ENCODE measurements around the gene FLRT3.

FLRT3 gene

DNA sequence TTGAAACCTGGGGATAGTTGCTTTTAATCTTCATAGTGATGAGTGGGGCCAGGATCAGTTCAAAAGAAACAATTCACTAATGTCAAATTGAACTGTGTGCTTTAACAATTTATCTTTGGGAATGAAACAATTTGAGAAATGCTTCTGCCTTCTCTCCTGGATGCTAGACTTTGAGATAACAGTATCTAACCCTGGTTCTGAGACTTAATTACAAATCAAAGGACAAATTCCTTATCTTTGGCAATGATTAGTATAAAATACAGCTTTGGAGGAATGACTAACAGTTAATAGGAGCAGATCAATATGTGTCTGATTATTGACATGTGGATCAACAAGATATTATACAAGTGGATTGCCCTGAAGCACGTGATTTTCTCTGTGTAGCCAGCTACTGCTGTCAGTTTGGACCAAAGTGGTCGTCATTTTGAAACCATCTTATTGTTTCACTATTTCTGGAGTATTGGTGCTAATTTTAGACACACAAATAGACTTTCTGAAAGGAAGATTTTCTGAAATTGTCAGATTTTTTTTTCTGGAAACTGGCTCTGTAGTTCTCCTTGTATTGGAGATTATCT, 6.2 kb upstream of the FLRT3 start:
- TF ChIP-seq, protein P1, sequence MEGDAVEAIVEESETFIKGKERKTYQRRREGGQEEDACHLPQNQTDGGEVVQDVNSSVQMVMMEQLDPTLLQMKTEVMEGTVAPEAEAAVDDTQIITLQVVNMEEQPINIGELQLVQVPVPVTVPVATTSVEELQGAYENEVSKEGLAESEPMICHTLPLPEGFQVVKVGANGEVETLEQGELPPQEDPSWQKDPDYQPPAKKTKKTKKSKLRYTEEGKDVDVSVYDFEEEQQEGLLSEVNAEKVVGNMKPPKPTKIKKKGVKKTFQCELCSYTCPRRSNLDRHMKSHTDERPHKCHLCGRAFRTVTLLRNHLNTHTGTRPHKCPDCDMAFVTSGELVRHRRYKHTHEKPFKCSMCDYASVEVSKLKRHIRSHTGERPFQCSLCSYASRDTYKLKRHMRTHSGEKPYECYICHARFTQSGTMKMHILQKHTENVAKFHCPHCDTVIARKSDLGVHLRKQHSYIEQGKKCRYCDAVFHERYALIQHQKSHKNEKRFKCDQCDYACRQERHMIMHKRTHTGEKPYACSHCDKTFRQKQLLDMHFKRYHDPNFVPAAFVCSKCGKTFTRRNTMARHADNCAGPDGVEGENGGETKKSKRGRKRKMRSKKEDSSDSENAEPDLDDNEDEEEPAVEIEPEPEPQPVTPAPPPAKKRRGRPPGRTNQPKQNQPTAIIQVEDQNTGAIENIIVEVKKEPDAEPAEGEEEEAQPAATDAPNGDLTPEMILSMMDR (conservative IDR thresholded peaks at IDR 0.05; ENCODE audit: low read length) = no peak
- no peak overlapping the region for H3K4me3 ChIP-seq (ENCODE audit: low read length)
- no peak for DNase-seq (ENCODE audit: low read depth)

DNA sequence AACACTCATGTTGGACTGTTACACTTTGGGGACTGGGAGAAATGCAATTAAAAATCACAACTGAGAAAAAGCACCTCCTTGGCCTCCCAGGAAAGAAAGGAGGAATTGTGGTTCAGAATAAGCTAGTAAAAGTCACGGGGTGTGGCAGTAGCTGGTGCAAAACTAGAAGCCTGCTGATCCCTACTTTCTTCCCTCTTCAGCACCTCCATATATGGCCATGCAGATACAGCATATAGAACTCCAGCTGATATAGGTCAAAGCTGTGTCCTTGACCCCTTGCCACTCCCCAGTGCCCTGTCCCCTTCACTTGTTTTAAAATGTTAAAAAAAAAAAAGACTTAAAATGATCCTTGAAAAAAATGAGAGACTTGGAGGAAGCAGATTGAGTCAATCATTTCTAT, 5.5 kb upstream of the FLRT3 start:
- no peak overlapping the region for H3K4me3 ChIP-seq (ENCODE audit: low read length)
- TF ChIP-seq, protein P1 (conservative IDR thresholded peaks at IDR 0.05; ENCODE audit: low read length) = no peak
- DNase-seq (ENCODE audit: low read depth) = no peak

DNA sequence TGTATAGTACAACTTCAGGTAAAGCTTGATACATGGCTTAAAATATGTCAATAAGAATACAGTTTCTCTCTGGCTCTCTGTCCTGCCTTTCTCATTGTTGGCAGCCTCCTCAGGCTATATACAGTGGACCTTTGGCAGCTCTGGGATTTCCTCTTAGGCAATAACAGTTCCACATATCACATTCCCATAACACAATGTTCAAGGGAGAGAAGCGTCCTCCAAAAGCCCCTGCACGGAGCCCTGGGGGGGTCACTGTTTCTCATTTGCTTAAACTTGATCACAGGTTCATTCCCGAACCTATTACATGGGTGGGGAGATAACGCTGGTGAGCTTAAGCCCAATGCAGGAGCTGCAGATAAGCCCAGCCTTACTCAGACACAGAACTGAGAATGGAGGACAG, 4.4 kb upstream of the FLRT3 start:
- DNase-seq (ENCODE audit: low read depth) = no peak
- H3K4me3 ChIP-seq (ENCODE audit: low read length) = no peak overlapping the region
- TF ChIP-seq, protein P1 (conservative IDR thresholded peaks at IDR 0.05; ENCODE audit: low read length) = no peak

DNA sequence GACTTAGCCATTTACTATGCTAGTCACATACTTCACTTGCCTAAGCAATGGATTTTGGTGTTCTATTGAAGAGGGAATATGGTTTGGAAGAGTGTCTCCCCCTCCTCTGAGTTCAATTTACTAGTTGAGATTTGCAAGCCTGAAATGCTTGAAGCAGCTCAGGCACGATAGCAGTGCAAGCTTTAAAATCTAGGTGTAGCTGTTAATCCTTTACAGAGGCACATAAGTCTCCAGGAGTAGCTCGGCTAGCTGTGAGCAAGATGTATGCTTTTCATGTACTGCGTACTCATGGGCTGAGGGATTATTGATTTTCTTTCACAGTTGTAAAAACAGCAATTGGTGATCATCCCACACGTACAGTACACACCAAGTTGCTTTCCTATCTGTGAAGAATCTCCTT, 726 bp downstream of the FLRT3 start:
- no peak for DNase-seq (ENCODE audit: low read depth)
- TF ChIP-seq, protein P1 (conservative IDR thresholded peaks at IDR 0.05; ENCODE audit: low read length) = no peak
- peak overlapping the region; percentile 70 for H3K4me3 ChIP-seq (ENCODE audit: low read length)

DNA sequence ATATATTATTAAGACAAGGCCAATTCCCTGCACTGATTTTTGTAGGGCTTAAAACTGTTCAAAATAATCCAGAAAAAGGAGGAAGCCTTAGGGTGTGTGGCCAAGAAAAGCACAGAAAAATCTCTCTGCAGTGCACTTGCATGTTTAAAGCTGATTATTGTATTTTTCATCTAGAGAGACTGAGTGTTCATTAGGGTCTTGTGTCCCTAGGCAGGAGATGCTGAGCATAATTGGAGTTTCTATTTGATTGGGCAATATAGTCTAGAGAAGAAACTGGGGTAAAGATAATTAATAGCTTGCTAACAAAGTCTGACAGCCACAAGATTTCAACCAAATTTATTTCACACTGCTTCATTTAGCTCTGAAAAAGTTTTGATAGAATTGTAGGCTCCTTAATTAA, 2.4 kb downstream of the FLRT3 start:
- H3K4me3 ChIP-seq (ENCODE audit: low read length) = no peak overlapping the region

DNA sequence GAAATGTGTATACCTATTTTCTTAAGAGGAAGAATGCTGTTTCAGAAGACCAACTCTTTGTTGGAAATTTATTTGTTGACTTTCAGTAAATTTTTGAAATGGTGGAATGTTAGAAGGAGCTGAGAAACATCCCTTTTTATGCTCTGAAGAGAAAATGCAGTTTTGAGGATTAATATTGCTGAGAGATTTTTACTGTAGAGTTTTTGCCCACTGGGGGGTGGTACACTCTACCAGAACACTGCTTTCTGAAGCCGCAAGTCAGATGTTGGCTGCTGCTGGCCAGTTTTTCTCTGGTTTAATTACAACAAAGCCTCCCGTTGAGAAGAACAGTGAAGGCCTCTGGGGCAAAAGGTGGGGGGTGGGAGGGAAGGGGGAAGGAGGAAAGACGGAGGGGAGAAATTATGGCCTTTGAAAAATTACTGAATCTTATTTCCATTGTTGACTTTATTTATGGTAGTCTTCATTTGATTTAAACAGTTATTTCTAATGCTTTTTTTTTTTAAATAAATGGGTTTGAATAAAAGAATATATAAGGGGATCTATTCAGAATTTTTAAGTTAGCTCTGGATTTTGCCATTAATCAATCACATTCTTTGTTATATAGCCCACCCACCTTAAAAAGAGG, 3.0 kb downstream of the FLRT3 start:
- peak; percentile 48 for DNase-seq (ENCODE audit: low read depth)
- TF ChIP-seq, protein P1 (conservative IDR thresholded peaks at IDR 0.05; ENCODE audit: low read length) = peak; percentile 64
- H3K4me3 ChIP-seq (ENCODE audit: low read length) = no peak overlapping the region

More for the DNA sequence above, 2.4 kb downstream of the FLRT3 start:
- DNase-seq (ENCODE audit: low read depth) = no peak
- TF ChIP-seq, protein P1 (conservative IDR thresholded peaks at IDR 0.05; ENCODE audit: low read length) = no peak

DNA sequence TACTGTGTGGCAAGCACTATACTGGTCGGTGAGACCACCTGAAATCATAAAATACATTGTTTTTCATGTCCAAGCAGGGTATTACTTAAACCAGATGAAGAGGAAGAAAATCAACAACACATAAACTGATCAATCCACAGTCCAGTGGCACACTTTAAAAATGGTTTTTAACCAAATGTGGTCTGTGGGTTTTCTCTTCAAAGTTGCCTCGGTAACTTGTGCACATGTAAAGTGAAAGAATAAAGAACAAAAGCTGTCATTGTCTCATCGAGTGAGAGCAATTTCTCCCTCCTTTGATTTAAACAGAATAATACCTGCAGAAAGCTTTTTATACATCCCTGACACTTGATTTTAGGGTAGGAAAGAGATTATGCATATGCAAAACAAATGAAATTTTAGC, 3.7 kb downstream of the FLRT3 start:
- TF ChIP-seq, protein P1 (conservative IDR thresholded peaks at IDR 0.05; ENCODE audit: low read length) = no peak
- H3K4me3 ChIP-seq (ENCODE audit: low read length) = no peak overlapping the region
- no peak for DNase-seq (ENCODE audit: low read depth)

Data from AG10803 (cell line).